ENCODE data around the gene TALDO1.

GRCh38 chr11:749731-750130 lies 2.5 kb downstream of the TALDO1 start:
- TF ChIP-seq POLR2A (IDR thresholded peaks at IDR 0.05; ENCODE audit: control extremely low read depth in 1 of 2, low read depth in 2 of 2, low read length in 2 of 2) (no peak), EZH2 (IDR thresholded peaks at IDR 0.05; ENCODE audit: low read depth, low read length, severe bottlenecking) (no peak), CTCF (IDR thresholded peaks at IDR 0.05; ENCODE audit: control extremely low read depth in 1 of 3, insufficient read depth in 1 of 3, low read depth in 1 of 3, low read length in 3 of 3) (no peak), RAD21 (IDR thresholded peaks at IDR 0.05 in 1 of 2, conservative IDR thresholded peaks at IDR 0.05 in 1 of 2; ENCODE audit: low read depth in 2 of 2, low read length in 2 of 2) (no peak), NANOG (IDR thresholded peaks at IDR 0.05; ENCODE audit: insufficient read depth, low read depth, low read length, poor library complexity, severe bottlenecking) (no peak)

Data from H1 (cell line).